ENCODE data around the gene BRINP2.

BRINP2 gene

GRCh38 chr1:177164380-177165068 lies 6.2 kb upstream of the BRINP2 start, which contains the start of gene ASTN1:
Gene ASTN1, minus strand, starts transcription at chr1:177164712. Its CDS starts 36 bp downstream, at chr1:177164676.
- no peak within 1 kb of the TSS for H3K4me3 ChIP-seq (ENCODE audit: low read depth, low read length)
- DNase-seq (ENCODE audit: low read depth) = no peak
- TF ChIP-seq, protein P1, sequence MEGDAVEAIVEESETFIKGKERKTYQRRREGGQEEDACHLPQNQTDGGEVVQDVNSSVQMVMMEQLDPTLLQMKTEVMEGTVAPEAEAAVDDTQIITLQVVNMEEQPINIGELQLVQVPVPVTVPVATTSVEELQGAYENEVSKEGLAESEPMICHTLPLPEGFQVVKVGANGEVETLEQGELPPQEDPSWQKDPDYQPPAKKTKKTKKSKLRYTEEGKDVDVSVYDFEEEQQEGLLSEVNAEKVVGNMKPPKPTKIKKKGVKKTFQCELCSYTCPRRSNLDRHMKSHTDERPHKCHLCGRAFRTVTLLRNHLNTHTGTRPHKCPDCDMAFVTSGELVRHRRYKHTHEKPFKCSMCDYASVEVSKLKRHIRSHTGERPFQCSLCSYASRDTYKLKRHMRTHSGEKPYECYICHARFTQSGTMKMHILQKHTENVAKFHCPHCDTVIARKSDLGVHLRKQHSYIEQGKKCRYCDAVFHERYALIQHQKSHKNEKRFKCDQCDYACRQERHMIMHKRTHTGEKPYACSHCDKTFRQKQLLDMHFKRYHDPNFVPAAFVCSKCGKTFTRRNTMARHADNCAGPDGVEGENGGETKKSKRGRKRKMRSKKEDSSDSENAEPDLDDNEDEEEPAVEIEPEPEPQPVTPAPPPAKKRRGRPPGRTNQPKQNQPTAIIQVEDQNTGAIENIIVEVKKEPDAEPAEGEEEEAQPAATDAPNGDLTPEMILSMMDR (IDR thresholded peaks at IDR 0.05; ENCODE audit: insufficient read depth, low read depth, low read length, missing control alignments) = no peak

DNA sequence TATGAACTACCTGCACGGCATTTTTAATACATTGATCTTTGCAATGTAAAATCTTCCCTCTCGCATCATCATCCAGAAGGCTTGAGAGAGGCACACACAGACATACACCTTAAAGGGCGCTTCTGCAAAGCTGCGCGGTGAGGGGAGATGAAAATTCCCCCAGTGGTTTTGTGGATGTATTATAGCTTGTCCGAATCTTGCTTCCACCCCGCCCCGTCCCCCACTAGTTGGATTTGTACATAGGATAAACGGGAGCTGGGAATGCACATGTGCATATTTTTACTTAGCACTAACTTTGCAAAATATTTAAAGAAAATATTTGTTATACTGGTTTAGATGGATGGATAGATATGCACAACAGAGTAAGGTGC lies 5.7 kb upstream of the BRINP2 start:
- H3K4me3 ChIP-seq (ENCODE audit: low read depth, low read length) = no peak overlapping the region
- no peak for DNase-seq (ENCODE audit: low read depth)
- TF ChIP-seq, protein P1 (IDR thresholded peaks at IDR 0.05; ENCODE audit: insufficient read depth, low read depth, low read length, missing control alignments) = no peak

DNA sequence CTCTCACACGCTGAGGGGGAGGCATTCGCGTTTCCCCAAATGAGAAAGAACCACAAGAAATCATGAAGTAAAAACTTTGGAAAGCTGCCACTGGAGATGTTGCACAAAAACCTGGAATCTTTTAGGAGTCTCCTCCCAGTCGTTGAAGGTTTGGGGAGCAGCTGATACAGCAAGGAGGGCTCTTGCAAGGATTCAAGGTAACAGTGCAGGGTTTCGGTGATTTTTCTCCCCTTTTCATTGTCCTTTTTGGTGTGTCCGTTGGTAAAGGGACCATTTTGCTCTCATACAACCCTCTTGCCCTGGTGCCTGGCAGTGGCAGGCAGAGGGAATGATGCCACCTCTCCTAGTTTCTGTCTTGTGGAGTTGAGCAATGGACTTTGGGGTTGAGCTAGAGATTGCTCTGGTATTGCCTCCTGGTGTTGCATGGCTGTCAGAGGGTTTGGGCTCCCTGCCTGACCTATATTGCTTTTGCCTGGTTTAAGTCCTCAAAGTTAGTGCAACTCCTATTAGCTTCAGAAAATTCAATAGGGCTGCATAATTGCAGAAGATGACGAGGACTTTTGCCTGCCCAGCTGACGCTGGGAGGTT lies 872 bp downstream of the BRINP2 start:
- no peak for DNase-seq (ENCODE audit: low read depth)
- TF ChIP-seq, protein P1 (IDR thresholded peaks at IDR 0.05; ENCODE audit: insufficient read depth, low read depth, low read length, missing control alignments) = no peak
- H3K4me3 ChIP-seq (ENCODE audit: low read depth, low read length) = no peak overlapping the region

DNA sequence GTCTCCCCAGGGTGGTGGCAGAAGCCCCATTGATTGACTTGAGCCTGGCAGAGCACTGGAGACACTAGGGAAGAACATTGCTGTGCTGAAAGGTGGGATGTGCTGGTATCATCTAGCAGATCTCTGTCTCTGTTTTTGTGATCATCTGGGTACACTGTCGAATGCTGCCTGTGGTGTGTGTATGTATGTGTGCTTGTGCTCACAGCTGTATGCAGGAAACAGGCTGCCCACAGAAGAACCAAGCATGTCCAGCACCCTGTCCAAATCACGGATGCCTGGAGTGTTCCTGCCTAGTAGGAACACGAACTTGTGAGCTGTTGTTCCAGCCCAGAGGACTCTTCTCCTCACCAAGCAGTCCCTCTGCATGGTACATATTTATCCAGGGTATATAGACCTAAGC lies 1.5 kb downstream of the BRINP2 start:
- no peak for DNase-seq (ENCODE audit: low read depth)
- H3K4me3 ChIP-seq (ENCODE audit: low read depth, low read length) = no peak overlapping the region
- TF ChIP-seq, protein P1 (IDR thresholded peaks at IDR 0.05; ENCODE audit: insufficient read depth, low read depth, low read length, missing control alignments) = no peak

DNA sequence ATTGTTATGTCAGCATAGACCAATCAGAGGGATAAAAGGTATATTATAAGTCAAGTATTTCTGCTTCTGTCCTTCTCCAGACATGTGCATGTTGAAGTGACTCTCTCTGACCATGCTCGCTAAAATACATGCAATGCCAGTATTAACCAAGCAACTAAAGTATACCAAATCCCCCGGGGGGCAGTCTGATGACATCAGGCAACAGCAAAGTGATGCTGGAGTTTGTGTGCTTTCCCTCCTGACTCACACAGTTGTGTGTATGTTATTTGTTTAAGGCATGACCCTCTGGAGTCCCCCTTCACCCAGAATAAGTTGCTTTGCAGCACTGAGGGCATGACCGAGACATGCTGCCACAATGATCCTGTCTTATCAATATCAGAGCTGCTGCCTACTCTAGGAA lies 2.1 kb downstream of the BRINP2 start:
- TF ChIP-seq, protein P1 (IDR thresholded peaks at IDR 0.05; ENCODE audit: insufficient read depth, low read depth, low read length, missing control alignments) = no peak
- H3K4me3 ChIP-seq (ENCODE audit: low read depth, low read length) = no peak overlapping the region
- no peak for DNase-seq (ENCODE audit: low read depth)

DNA sequence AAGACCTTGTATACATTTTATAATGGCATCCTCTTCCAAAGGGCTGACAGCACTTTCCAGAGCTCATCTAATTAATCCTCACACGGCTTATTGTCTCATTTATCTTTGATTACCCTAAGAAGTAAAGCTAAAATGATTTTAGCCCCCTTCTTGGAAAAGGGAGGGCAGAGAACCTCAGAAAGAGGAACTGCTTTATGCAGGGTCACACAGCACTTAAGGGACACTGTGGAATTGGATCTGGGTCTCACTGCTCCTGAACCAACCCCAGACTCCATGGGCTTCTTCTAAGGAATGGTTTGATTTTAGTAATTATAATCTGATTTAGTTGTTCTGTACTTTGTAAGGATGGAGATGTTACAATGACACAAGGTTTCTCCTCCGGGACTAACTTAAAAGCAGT lies 3.2 kb downstream of the BRINP2 start:
- DNase-seq (ENCODE audit: low read depth) = no peak
- no peak overlapping the region for H3K4me3 ChIP-seq (ENCODE audit: low read depth, low read length)
- TF ChIP-seq, protein P1 (IDR thresholded peaks at IDR 0.05; ENCODE audit: insufficient read depth, low read depth, low read length, missing control alignments) = no peak
